ENCODE results near the gene OR9Q2.
"Not testable (repeated sequence)": the region's sequence is repeated elsewhere in the genome, so short reads cannot be mapped to it uniquely, and the experiment has no call there.

The OR9Q2 gene

GRCh38 chr11:58188770-58189169, at the start of gene OR9Q2:
Gene OR9Q2, plus strand, starts transcription at chr11:58189070. Its CDS starts 1,421 bp downstream, at chr11:58190491.
- no peak for DNase-seq

- DNase-seq = no peak
Measured at GRCh38 chr11:58142761-58143160, 46.1 kb upstream of the OR9Q2 start.

GRCh38 chr11:58152781-58153180, 36.1 kb upstream of the OR9Q2 start:
- no peak for DNase-seq

GRCh38 chr11:58164389-58164788, 24.5 kb upstream of the OR9Q2 start:
- DNase-seq = no peak

- no peak for DNase-seq
Measured at GRCh38 chr11:58164990-58165389, 23.9 kb upstream of the OR9Q2 start.

- no peak for DNase-seq
Measured at GRCh38 chr11:58165504-58166106, 23.3 kb upstream of the OR9Q2 start.

GRCh38 chr11:58177409-58178054, 11.3 kb upstream of the OR9Q2 start:
- DNase-seq = no peak

GRCh38 chr11:58178444-58178843, 10.4 kb upstream of the OR9Q2 start:
- DNase-seq = no peak

- DNase-seq = no peak
Measured at GRCh38 chr11:58179648-58180047, 9.2 kb upstream of the OR9Q2 start.

GRCh38 chr11:58186938-58187337, 1.9 kb upstream of the OR9Q2 start:
- DNase-seq = no peak

GRCh38 chr11:58192229-58192628, 3.4 kb downstream of the OR9Q2 start:
- DNase-seq = no peak

GRCh38 chr11:58193391-58193790, 4.5 kb downstream of the OR9Q2 start:
- DNase-seq = no peak

- no peak for DNase-seq
Measured at GRCh38 chr11:58195939-58196338, 7.1 kb downstream of the OR9Q2 start.

GRCh38 chr11:58199271-58199670, 10.4 kb downstream of the OR9Q2 start:
- no peak for DNase-seq

- DNase-seq = no peak
Measured at GRCh38 chr11:58204042-58204441, 15.2 kb downstream of the OR9Q2 start, which contains the start of gene OR1S2. Gene OR1S2, minus strand, starts transcription at chr11:58204142. Its CDS starts 0 bp downstream, at chr11:58204142.

- DNase-seq = not testable (repeated sequence)
Measured at GRCh38 chr11:58212420-58212819, 23.6 kb downstream of the OR9Q2 start, which contains the start of gene OR1S1. Gene OR1S1, plus strand, starts transcription at chr11:58212720.

GRCh38 chr11:58216476-58216875, 27.6 kb downstream of the OR9Q2 start:
- DNase-seq = no peak

- DNase-seq = no peak
Measured at GRCh38 chr11:58222721-58223120, 33.9 kb downstream of the OR9Q2 start.

GRCh38 chr11:58227956-58228615, 39.2 kb downstream of the OR9Q2 start:
- no peak for DNase-seq

Measured in stimulated activated CD4-positive, alpha-beta T cell treated with anti-CD3 and anti-CD28 coated beads, Interleukin-2, amount 100 ng/mL, for 48 hours (primary cell).